ENCODE results near the gene WDR27.

DNA sequence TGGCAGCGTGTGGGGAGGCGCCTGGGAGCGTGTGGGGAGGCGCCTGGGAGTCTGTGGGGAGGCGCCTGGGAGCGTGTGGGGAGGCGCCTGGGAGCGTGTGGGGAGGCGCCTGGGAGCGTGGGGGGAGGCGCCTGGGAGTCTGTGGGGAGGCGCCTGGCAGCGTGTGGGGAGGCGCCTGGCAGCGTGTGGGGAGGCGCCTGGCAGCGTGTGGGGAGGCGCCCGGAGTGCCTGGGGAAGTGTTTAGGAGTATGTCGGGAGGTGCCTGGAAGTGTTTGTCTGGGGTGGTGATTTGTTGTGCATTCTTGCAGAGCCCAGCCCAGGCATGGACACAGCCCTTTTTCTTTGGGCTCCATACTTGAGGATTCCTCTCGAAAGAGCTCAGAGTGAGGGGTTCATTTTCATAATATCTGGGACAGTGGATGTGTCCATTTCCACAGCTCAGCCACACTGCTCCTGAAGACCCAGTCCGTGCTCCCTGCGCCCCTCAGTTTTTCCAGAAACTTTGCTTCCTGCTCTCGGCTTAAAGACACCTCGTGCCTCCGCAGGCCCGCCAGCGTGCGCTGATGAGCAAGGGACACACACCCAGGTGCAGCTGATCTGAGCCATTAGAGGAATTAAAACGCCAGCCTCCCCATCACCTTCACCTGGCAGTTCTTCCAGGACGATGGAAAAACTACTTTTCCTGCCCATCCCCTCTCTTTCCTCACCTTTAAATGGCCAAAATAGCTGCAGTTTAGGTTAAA is 276.0 kb downstream of the WDR27 start:
- TF ChIP-seq CTCF (conservative IDR thresholded peaks at IDR 0.05; ENCODE audit: low read length) (no peak), EZH2phosphoT487 (IDR thresholded peaks at IDR 0.05; ENCODE audit: borderline replicate concordance) (no peak)

Data from Loucy (cell line).